HG02885 (cell line): Measurements from ENCODE around the gene FA2H.
"Not testable (repeated sequence)": the region's sequence is repeated elsewhere in the genome, so short reads cannot be mapped to it uniquely, and the experiment has no call there.

ENCODE experiments used
- ATAC-seq: cut with Tn5 transposase; IDR thresholded peaks from one replicate; pipeline ENCODE4 v1.9.1; 2021; ENCODE audit warnings: mild to moderate bottlenecking; ENCODE audit not compliant: unreplicated experiment, poor library complexity

Gene FA2H

GRCh38 chr16:74774223-74775139, at the start of gene FA2H:
Gene FA2H, minus strand, starts transcription at chr16:74774820. Its CDS starts 65 bp downstream, at chr16:74774755.
- peak; percentile 88 for ATAC-seq

- no peak for ATAC-seq
Measured at GRCh38 chr16:74817851-74818250, 43.2 kb upstream of the FA2H start.

GRCh38 chr16:74813109-74813641, 38.6 kb upstream of the FA2H start:
- peak; percentile 100 for ATAC-seq

- ATAC-seq = no peak
Measured at GRCh38 chr16:74811911-74812310, 37.3 kb upstream of the FA2H start.

- not testable (repeated sequence) for ATAC-seq
Measured at GRCh38 chr16:74811216-74811615, 36.6 kb upstream of the FA2H start.

GRCh38 chr16:74807052-74807646, 32.5 kb upstream of the FA2H start:
- no peak for ATAC-seq

GRCh38 chr16:74800216-74800871, 25.7 kb upstream of the FA2H start:
- no peak for ATAC-seq

- no peak for ATAC-seq
Measured at GRCh38 chr16:74797414-74797813, 22.8 kb upstream of the FA2H start.

GRCh38 chr16:74795104-74795503, 20.5 kb upstream of the FA2H start:
- no peak for ATAC-seq

- ATAC-seq = no peak
Measured at GRCh38 chr16:74794668-74795067, 20.0 kb upstream of the FA2H start.

GRCh38 chr16:74793571-74793970, 19.0 kb upstream of the FA2H start:
- ATAC-seq = no peak

- ATAC-seq = no peak
Measured at GRCh38 chr16:74792225-74792624, 17.6 kb upstream of the FA2H start.

- ATAC-seq = not testable (repeated sequence)
Measured at GRCh38 chr16:74791749-74792148, 17.1 kb upstream of the FA2H start.

GRCh38 chr16:74788108-74788507, 13.5 kb upstream of the FA2H start:
- no peak for ATAC-seq

GRCh38 chr16:74785031-74785430, 10.4 kb upstream of the FA2H start:
- no peak for ATAC-seq

GRCh38 chr16:74778646-74779045, 4.0 kb upstream of the FA2H start:
- ATAC-seq = no peak

- ATAC-seq = no peak
Measured at GRCh38 chr16:74776926-74777325, 2.3 kb upstream of the FA2H start.

- ATAC-seq = no peak
Measured at GRCh38 chr16:74775255-74775654, 635 bp upstream of the FA2H start.

GRCh38 chr16:74773446-74774222, 986 bp downstream of the FA2H start:
- ATAC-seq = no peak

GRCh38 chr16:74771656-74772315, 2.8 kb downstream of the FA2H start:
- peak; percentile 63 for ATAC-seq
